Fibroblast of lung (primary cell): ENCODE results near the gene PIH1D1.

Experiments
- EZH2 ChIP-seq: IDR thresholded peaks from 2 replicates; pipeline ENCODE4 v1.5.1; 2012; ENCODE audit warnings: low read length, control low read depth, mild to moderate bottlenecking; ENCODE audit errors: missing control alignments
- TF ChIP-seq, protein P1 (sequence below), 2 donors: IDR thresholded peaks in 1 of 2; conservative IDR thresholded peaks in 1 of 2; 1 replicate in 1 of 2; 2 replicates in 1 of 2; pipeline ENCODE4 v1.5.1; 2011 to 2012; ENCODE audit warnings: low read length in 2 of 2, control low read depth in 1 of 2, inconsistent platforms in 1 of 2, low read depth in 1 of 2, mild to moderate bottlenecking in 1 of 2

DNA sequence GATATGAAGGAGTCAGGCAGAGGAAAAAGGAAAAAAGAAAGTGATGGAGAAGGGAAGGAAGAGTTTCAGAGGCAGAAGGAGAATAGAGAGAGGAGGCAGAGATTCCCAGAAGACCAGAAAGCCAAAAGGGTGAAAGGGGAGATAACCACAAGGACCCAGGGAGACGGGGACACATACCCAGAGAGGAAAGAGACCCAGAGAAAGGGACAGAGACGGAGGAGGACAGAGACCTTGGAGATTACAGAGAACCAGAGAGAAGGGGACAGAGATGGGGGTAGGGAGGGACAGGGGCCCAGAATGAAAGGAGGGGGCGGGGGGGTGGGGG lies 29.8 kb downstream of the PIH1D1 start:
- TF ChIP-seq, protein P1, sequence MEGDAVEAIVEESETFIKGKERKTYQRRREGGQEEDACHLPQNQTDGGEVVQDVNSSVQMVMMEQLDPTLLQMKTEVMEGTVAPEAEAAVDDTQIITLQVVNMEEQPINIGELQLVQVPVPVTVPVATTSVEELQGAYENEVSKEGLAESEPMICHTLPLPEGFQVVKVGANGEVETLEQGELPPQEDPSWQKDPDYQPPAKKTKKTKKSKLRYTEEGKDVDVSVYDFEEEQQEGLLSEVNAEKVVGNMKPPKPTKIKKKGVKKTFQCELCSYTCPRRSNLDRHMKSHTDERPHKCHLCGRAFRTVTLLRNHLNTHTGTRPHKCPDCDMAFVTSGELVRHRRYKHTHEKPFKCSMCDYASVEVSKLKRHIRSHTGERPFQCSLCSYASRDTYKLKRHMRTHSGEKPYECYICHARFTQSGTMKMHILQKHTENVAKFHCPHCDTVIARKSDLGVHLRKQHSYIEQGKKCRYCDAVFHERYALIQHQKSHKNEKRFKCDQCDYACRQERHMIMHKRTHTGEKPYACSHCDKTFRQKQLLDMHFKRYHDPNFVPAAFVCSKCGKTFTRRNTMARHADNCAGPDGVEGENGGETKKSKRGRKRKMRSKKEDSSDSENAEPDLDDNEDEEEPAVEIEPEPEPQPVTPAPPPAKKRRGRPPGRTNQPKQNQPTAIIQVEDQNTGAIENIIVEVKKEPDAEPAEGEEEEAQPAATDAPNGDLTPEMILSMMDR (conservative IDR thresholded peaks at IDR 0.05 in 1 of 2, IDR thresholded peaks at IDR 0.05 in 1 of 2; ENCODE audit: low read depth in 1 of 2, low read length in 2 of 2) = no peak
- TF ChIP-seq EZH2 = no peak
